HG03457 (cell line): ENCODE results near the gene ZNF318.
"Not testable (repeated sequence)": the region's sequence is repeated elsewhere in the genome, so short reads cannot be mapped to it uniquely, and the experiment has no call there.

Experiments used
- ATAC-seq: cut with Tn5 transposase; IDR thresholded peaks from one replicate; pipeline ENCODE4 v1.9.1; 2021; ENCODE audit warnings: moderate number of reproducible peaks; ENCODE audit not compliant: unreplicated experiment

ZNF318 gene

DNA sequence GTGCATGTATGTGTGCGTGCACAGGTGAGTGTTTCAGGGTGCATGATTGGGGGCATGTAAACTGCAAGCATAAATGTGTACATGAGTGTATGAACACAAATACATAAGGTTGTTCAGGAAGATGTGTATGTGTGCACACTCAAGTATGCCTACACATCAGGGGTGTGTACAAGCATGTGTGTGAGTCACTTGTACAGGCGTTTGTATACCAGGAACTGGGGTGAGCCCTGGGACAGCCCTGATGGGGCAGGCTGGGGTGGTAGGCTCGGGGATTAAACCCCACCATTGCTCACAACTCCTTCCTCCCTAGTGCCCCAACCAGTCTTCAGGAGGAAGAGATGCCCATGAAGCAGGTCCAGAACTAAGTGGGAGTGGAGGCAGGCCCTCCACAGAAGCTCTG, 65.1 kb downstream of the ZNF318 start:
- ATAC-seq = no peak

DNA sequence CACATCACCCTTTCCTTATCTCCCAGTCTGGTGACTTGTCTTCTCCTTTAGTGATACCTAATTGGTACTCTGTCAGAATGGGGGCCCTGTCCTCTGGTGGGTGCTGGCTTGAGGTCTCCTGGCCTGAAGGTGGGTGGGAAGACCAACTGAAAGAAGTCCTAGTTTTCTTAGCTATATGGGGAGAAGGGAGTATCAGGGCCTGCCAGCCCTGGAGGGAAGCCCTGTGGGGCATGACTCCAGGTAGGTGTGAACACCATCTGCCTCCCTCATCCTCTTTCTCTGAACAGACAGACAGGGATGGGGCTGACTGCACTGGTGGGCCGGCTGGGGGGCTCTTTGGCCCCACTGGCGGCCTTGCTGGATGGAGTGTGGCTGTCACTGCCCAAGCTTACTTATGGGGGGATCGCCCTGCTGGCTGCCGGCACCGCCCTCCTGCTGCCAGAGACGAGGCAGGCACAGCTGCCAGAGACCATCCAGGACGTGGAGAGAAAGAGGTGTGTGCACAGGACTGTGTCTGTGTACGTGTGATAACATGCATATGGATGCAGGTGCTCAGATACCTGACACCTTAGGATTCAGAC, 65.6 kb downstream of the ZNF318 start:
- no peak for ATAC-seq

DNA sequence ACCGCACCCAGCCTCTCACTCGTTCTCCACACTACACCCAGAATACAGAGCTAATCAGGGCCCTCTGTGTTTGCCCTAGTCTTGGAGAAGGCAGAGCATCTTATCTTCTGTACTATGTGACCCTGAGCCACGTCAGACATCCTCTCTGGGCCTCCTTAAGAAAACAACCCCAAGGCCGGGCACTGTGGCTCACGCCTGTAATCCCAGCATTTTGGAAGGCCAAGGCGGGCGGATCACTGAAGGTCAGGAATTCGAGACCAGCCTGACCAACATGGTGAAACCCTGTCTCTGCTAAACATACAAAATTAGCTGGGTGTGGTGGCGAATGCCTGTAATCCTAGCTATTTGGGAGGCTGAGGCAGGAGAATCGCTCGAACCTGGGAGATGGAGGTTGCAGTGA, 66.4 kb downstream of the ZNF318 start:
- not testable (repeated sequence) for ATAC-seq

DNA sequence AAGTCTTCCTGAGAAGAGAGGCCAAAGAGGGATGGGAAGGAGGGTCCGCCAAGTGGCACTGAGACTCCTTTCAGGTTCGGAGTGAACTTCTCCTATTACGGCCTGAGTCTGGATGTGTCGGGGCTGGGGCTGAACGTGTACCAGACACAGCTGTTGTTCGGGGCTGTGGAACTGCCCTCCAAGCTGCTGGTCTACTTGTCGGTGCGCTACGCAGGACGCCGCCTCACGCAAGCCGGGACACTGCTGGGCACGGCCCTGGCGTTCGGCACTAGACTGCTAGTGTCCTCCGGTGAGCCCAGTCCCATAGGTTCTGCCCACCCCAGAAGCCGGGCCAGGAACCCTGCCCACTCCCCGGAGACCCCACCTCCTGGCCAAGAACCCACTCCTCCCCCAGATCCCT, 67.3 kb downstream of the ZNF318 start:
- ATAC-seq = no peak

DNA sequence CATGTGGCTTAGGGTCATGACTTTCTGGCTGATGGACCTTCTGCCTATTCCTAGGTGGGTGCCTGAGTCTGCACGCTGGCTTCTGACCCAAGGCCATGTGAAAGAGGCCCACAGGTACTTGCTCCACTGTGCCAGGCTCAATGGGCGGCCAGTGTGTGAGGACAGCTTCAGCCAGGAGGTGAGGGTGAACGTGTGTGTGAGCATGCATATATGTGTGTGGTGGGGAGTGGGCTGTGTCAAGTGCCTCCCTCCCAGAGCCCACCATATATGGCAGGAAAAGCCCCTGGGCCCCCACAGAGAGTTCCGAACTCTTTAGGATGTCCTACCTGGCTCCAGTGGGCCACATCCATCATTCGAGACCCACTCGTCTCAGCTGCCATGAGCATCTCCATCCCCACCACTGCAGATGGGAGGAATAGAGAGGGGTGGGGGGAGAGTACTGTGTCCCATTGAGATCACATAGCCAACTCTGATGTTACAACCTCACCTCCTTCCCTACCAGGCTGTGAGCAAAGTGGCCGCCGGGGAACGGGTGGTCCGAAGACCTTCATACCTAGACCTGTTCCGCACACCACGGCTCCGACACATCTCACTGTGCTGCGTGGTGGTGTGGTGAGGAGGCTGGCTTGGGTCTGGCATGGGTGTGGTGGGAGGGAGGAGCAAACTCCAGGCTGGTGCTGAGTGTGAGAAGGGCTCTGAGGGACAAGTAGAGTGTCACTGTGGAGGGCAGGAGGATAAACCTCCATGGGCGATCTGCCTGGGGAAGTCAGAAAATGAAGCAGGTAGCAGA, 68.2 kb downstream of the ZNF318 start:
- ATAC-seq = no peak

DNA sequence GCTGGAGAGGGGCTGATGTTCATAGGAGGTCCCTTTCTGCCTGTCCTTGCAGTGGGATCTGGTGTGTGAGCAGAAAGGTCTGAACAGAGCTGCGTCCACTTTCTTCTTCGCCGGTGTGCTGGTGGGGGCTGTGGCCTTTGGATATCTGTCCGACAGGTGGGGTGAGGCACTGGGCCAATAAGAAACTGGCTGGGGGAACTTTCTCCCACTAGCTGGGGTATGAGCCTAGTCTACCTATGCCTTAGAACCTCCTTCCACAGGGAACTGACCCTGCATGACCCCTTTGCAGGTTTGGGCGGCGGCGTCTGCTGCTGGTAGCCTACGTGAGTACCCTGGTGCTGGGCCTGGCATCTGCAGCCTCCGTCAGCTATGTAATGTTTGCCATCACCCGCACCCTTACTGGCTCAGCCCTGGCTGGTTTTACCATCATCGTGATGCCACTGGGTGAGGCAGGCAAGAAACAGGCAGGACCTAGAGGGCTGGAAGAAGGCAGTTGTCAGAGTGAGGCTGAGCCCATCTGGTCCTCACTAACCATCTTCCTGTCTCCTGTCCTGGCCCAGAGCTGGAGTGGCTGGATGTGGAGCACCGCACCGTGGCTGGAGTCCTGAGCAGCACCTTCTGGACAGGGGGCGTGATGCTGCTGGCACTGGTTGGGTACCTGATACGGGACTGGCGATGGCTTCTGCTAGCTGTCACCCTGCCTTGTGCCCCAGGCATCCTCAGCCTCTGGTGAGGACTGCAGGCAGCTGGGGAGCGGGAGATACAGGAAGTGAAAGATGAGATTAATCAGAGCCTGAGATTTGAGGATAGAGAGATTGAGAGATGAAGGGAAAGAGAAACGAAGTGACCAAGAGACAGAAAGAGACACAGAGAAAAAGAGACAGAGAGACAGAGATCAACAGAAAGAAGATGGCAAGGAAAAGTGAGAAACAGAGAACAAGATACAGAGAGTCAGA, 69.8 kb downstream of the ZNF318 start:
- ATAC-seq = no peak

DNA sequence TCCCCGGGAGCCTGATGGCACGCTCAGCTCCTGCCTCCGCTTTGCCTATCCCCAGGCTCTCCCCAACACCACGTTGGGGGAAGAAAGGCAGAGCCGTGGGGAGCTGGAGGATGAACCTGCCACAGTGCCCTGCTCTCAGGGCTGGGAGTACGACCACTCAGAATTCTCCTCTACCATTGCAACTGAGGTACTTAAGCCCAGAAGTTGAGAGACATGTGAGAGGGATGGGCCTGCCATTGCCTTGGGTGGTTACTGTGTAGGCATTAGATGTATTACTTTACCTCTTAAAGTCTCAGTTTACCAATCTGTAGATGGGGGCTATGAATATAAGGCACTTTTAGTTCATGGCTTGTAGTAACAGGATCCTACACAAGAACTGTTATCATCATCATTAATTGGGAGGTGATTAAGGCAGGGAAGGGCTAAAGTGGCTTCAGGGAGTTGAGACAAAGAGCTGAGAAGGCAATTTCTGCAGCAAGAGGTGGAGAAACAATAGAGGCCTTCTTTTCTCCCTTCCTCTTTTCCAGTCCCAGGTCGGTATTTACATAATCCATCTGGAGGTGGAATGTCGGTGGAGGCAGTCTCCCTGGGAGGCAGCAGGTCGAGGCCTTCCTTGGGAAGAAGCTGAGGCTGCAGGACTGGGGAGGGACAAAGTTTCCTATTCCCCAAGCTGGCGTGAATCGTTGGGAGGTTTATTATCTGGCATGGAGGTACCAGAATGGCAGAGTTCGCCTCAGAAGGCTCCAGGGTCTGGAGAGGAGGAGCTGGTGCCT, 70.7 kb downstream of the ZNF318 start:
- no peak for ATAC-seq

DNA sequence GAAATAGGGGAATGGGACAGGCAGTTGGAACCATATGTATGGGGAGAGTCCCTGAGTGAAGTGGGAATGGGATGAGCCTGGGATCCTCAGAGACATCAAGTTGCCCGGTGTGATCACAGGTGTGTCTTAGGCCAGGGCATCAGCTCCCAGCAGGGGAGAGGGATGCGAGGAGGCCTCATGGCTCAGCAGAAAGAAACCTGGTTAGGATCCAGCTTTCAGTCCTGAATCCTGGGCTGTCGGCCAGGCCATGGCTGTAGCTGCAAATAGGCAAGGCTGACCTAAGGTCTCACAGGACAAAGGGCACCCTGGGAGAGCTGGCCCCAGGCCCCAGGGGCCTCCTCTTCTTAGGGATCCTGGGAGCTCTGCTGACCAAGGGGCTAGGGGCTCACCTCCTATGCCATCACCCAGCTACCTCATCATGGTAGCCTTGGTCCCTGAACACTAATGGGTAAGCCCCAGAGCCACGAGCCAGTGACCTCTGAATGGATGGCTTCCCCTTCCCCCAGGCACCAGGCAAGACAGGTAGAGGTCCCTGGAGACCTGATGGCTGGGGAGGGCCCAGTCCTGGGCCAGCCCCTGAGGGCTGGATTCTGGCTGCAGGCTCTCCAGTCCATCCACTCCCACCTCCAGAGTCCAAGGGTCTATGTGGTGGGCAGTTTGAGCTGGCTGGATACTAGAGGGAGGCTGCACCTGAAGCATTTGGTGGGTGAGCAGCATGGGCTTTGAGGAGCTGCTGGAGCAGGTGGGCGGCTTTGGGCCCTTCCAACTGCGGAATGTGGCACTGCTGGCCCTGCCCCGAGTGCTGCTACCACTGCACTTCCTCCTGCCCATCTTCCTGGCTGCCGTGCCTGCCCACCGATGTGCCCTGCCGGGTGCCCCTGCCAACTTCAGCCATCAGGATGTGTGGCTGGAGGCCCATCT, 71.5 kb downstream of the ZNF318 start, which contains the start of gene SLC22A7:
Gene SLC22A7, plus strand, starts transcription at position 617 of the 921 bp plus-strand sequence. Its CDS starts 99 bp downstream, at position 716.
- no peak for ATAC-seq

DNA sequence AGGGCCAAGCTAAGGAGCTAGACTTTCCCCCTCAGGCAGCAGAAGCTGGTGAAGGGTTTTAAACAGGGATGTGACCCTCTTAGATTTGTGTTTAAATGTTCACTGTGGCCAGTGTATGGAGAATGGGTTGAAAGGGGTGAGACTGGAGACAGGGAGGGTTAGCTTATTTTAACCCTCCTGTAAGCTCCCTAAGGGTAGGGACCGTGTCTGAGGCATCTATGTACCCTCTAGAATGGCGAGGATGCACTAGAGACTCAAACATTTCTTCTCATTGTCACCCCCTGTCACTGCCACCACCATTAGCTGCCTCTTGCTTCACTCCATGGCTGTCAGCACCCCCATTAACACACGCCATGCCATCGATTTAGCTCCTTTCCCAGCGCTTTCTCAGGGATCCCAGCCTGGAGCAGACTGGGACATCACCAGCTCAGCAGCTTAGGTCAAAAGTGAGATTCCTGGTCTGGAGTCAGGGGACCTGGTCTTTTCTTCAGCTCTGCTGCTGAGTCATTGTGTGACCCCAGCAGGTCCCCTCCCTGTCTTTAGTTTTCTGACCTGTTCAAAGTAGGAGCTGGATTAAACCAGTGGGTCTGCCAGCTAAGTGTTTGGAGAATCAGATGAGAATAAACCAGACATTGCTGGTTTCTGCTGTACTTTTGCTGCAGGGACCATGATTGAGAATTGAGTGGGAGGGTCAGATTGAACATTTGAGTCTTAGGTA, 72.5 kb downstream of the ZNF318 start:
- no peak for ATAC-seq

DNA sequence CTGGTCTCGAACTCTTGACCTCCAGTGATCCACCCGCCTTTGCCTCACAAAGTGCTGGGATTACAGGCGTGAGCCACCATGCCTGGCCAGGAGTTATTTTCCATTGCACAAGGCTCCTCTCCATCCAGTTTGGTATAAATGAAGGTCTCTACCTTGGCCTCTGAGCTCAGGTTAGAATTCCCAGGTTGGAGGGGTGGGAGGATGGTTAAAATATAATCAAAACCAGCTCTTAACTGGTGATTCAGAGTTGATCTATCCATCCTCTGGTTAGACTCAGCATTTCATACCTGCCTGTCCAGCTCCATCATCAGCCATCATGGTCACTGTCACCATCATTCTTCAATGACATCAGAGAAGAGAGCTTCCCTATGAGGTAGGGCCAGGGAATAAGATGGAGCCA, 74.0 kb downstream of the ZNF318 start:
- no peak for ATAC-seq

DNA sequence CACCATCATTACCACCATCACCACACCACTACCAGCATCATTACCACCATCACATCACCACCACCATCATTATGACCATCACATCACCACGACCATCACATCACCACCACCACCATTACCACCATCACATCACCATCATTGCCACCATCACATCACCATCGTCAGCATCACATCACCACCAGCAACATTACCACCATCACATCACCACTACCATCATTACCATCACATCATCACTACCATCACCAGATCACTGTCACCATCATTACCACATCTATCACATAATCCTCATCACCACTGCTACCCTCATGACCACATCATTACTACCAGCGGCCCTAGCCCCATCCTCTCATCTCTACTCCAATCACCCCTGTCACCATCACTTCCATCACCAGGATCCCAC, 74.9 kb downstream of the ZNF318 start:
- no peak for ATAC-seq

DNA sequence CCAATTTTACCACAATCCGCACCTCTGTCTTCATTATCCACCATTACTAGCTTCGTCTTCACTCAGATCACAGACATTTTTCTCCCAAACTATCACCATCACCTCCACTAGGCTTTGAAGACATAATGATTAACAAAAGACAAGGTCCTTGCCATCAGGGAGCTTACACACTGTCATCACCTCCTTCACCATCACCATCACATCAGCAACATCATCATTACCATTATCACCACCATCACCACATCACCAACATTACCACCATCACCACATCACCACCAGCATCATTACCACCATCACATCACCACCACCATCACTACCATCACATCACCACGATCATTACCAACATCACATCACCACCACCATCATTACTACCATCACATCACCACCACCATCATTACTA, 75.7 kb downstream of the ZNF318 start:
- no peak for ATAC-seq

DNA sequence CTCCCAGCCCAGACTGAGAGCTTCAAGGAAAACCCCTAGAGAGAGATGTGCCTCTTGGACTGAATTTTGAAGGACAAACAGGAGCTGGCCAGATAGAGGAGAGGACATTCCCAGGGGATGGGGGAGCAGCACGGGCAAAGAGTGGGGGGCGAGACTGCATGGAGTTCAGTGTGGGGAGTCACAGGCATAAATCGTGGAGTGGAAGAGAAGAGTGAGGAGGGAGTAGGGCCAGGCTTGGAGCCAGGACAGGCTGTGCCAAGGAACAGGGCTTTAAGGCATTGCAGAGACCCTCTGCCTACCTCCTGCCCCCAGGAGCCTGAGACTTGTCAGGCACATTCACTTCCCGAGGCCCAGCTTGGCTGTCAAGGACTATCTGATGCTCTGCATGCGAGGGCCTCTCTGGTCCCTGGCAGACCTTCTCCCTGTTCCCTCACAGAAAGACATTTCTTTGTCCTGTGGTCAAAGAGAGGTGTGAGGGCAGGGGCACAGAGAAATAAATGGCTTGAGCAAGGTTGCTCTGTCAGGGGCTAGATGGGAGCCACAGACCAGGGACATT, 76.6 kb downstream of the ZNF318 start:
- no peak for ATAC-seq

DNA sequence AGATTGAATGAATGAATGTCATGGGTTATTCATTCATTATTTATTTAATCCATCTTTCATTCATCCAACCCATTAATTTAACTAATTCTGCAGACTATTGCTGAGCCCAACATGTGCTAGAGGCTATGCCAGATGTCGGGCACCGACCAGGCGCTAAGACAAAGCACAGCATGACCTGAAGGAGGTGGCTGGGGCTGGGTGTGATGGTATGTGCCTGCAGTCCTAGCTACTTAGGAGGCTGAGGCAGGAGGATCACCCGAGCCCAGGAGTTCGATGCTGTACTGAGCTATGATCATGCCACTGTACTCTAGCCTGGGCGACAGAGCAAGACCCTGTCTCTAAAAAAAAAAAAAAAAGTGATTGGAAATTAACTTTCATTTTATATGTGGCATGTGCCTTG, 77.1 kb downstream of the ZNF318 start:
- no peak for ATAC-seq

DNA sequence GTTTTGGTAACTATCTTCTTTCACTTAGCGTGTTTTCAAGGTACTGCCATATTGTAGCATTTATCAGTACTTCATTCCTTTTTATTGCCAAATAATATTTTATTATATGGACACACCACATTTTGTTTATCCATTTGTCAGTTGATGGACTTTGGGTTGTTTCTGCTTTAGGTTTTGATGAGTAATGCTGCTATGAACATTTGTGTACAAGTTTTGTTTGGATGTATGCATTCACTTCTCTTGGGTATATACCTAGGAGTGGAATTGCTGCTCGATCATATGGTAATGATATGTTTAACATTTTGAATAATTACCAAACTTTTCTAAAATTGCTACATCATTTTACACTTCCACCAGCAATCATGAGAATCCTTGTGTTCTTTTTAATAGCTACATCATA, 77.7 kb downstream of the ZNF318 start:
- no peak for ATAC-seq

DNA sequence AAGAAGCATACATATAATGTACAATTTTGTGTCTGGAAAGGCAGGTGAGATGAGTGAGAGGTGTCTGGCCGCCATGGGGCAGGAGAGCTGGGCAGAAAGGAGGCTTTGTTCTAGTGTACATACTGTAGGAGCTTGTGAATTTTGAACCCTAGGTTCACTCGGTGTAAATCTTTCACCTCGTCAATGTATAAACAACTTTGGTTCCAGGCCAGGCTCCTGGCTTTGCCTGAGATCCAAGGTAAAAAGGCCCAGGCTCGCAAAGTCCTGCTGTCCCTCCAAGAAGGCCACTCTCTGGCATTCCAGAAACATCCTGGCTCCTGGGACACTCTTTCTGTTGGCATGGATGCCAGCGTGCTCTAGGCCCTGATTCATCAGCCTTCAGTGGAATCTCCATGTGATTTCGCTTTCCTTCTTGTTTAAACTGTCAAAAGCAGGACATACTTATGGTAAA, 78.5 kb downstream of the ZNF318 start:
- ATAC-seq = no peak

DNA sequence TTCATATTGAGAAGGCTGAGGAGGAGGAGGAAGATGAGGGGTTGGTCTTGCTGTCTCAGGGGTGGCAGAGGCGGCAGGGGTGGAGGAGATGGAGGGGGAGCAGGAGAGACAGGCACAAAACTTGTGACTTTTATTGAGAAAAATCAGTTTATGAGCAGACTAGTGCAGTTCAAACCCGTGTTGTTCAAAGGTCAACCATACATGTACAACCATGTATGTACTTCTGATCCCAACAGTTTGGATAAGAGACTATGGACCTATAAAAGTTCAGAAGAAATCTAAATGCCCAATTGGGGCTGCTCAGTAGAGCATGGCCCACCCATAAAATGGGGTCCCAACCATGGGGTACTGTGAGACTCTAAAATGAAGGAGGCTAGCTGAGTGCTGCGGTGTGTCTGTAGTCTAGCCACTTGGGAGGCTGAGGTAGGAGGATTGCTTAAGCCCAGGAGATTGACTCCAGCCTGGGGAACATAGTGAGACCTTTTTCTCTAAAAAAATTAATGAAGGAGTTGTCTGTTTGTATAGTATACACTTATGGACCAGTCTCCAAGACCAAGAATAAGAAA, 79.0 kb downstream of the ZNF318 start:
- ATAC-seq = no peak
